Activated CD4-positive, alpha-beta T cell treated with anti-CD3 and anti-CD28 coated beads, Interleukin-2, amount 50 U/mL, for 48 hours (primary cell): ENCODE measurements around the gene TMA7.

Experiments
- DNase-seq, 2 experiments: peaks; one replicate each; pipeline ENCODE4 v3.0.0-alpha.2; 2020

TMA7 gene

GRCh38 chr3:48439820-48440589 is at the start of gene TMA7, which contains the start of gene CCDC51:
TMA7 (plus strand) TSS chr3:48440257; CDS start chr3:48440297, 40 bp downstream.
CCDC51 (minus strand) TSS chr3:48440119; CDS start chr3:48435128, 4,991 bp downstream.
- DNase-seq, result peak; percentile 99

GRCh38 chr3:48394391-48394790 is 45.7 kb upstream of the TMA7 start:
- no peak for DNase-seq

- DNase-seq, result no peak
Measured at GRCh38 chr3:48395714-48396113, 44.3 kb upstream of the TMA7 start.

GRCh38 chr3:48397767-48398681 is 42.0 kb upstream of the TMA7 start:
- DNase-seq, result no peak

GRCh38 chr3:48398701-48399386 is 41.2 kb upstream of the TMA7 start:
- DNase-seq, result no peak

- DNase-seq, result no peak
Measured at GRCh38 chr3:48399387-48400172, 40.5 kb upstream of the TMA7 start.

- DNase-seq, result peak; percentile 57 to 64
Measured at GRCh38 chr3:48400824-48401433, 39.1 kb upstream of the TMA7 start.

GRCh38 chr3:48401434-48401901 is 38.6 kb upstream of the TMA7 start:
- DNase-seq, result peak in 1 of 2 experiments; percentile 1

- peak in 1 of 2 experiments; percentile 4 for DNase-seq
Measured at GRCh38 chr3:48402281-48402732, 37.8 kb upstream of the TMA7 start.

- no peak for DNase-seq
Measured at GRCh38 chr3:48402907-48403306, 37.1 kb upstream of the TMA7 start.

- DNase-seq, result peak in 1 of 2 experiments; percentile 0
Measured at GRCh38 chr3:48403533-48404439, 36.3 kb upstream of the TMA7 start.

- DNase-seq, result peak in 1 of 2 experiments; percentile 2
Measured at GRCh38 chr3:48404440-48405342, 35.4 kb upstream of the TMA7 start.

GRCh38 chr3:48405343-48405881 is 34.6 kb upstream of the TMA7 start:
- DNase-seq, result peak in 1 of 2 experiments; percentile 2

- DNase-seq, result no peak
Measured at GRCh38 chr3:48405971-48406370, 34.1 kb upstream of the TMA7 start.

GRCh38 chr3:48406443-48407431 is 33.3 kb upstream of the TMA7 start:
- peak in 1 of 2 experiments; percentile 1 for DNase-seq

- peak in 1 of 2 experiments; percentile 1 for DNase-seq
Measured at GRCh38 chr3:48407542-48408099, 32.4 kb upstream of the TMA7 start.

GRCh38 chr3:48408823-48409281 is 31.2 kb upstream of the TMA7 start:
- DNase-seq, result no peak
